H9 (cell line): ENCODE data around the gene USP12. TPM values are rescaled to one million over a fixed set of nuclear protein-coding genes. Genes with fewer than 3 reads are reported as not detected.

Experiments used
- DNase-seq: peaks from one replicate; pipeline ENCODE4 v3.0.0-alpha.2; 2017
- H2AFZ ChIP-seq: one replicate; pipeline ENCODE4 v1.6.1; 2013; ENCODE audit warnings: mild to moderate bottlenecking, low read length, control low read depth, moderate library complexity
- H2AK5ac ChIP-seq: 2 replicates; pipeline ENCODE4 v1.6.1; 2013; ENCODE audit warnings: low read length, control low read depth, mixed read lengths; ENCODE audit not compliant: insufficient read length
- H2BK120ac ChIP-seq: one replicate; pipeline ENCODE4 v1.6.1; 2013; ENCODE audit warnings: low read depth, mild to moderate bottlenecking, low read length, control low read depth, inconsistent platforms; ENCODE audit not compliant: poor library complexity, severe bottlenecking
- H2BK12ac ChIP-seq: 2 replicates; pipeline ENCODE4 v1.6.1; 2013; ENCODE audit warnings: low read length, control low read depth, mixed read lengths, low read depth; ENCODE audit not compliant: insufficient read length
- H2BK15ac ChIP-seq: 2 replicates; pipeline ENCODE4 v1.6.1; 2013; ENCODE audit warnings: low read depth, low read length, control low read depth
- H2BK20ac ChIP-seq: one replicate; pipeline ENCODE4 v1.6.1; 2013; ENCODE audit warnings: low read depth, mild to moderate bottlenecking, low read length, control low read depth, inconsistent platforms; ENCODE audit not compliant: poor library complexity, severe bottlenecking
- H2BK5ac ChIP-seq: 2 replicates; pipeline ENCODE4 v1.6.1; 2013; ENCODE audit warnings: low read length, control low read depth, mixed read lengths; ENCODE audit not compliant: insufficient read length
- H3K14ac ChIP-seq: 2 replicates; pipeline ENCODE4 v1.6.1; 2013; ENCODE audit warnings: low read length, control low read depth; ENCODE audit not compliant: insufficient read depth
- H3K18ac ChIP-seq: 2 replicates; pipeline ENCODE4 v1.6.1; 2013; ENCODE audit warnings: low read depth, mild to moderate bottlenecking, mixed read lengths, low read length, control low read depth; ENCODE audit not compliant: insufficient read length
- H3K23ac ChIP-seq: 2 replicates; pipeline ENCODE4 v1.6.1; 2013; ENCODE audit warnings: low read length, control low read depth, mixed read lengths, low read depth; ENCODE audit not compliant: insufficient read length
- H3K23me2 ChIP-seq: 2 replicates; pipeline ENCODE4 v1.6.1; 2013; ENCODE audit warnings: low read depth, mild to moderate bottlenecking, mixed read lengths, low read length, control low read depth; ENCODE audit not compliant: insufficient read length, poor library complexity, severe bottlenecking
- H3K27ac ChIP-seq: 2 replicates; pipeline ENCODE4 v1.5.1; 2013; ENCODE audit warnings: low read length, control low read depth, mixed read lengths, low read depth; ENCODE audit not compliant: insufficient read length
- H3K27me3 ChIP-seq: 2 replicates; pipeline ENCODE4 v1.6.1; 2013; ENCODE audit warnings: low read length, control low read depth, inconsistent platforms; ENCODE audit not compliant: insufficient read depth
- H3K4ac ChIP-seq: 2 replicates; pipeline ENCODE4 v1.6.1; 2013; ENCODE audit warnings: low read depth, mild to moderate bottlenecking, control low read depth, inconsistent platforms, low read length, moderate library complexity
- H3K4me1 ChIP-seq: 2 replicates; pipeline ENCODE4 v1.6.1; 2013; ENCODE audit warnings: low read length, control low read depth, inconsistent platforms; ENCODE audit not compliant: insufficient read depth
- H3K4me2 ChIP-seq: 2 replicates; pipeline ENCODE4 v1.6.1; 2013; ENCODE audit warnings: low read length, control low read depth, mixed read lengths; ENCODE audit not compliant: insufficient read length, insufficient read depth
- H3K56ac ChIP-seq: 2 replicates; pipeline ENCODE4 v1.6.1; 2013; ENCODE audit warnings: low read depth, mild to moderate bottlenecking, mixed read lengths, low read length, control low read depth; ENCODE audit not compliant: insufficient read length
- H3K79me1 ChIP-seq: 2 replicates; pipeline ENCODE4 v1.6.1; 2013; ENCODE audit warnings: low read depth, mild to moderate bottlenecking, moderate library complexity, low read length, control low read depth, inconsistent platforms; ENCODE audit not compliant: insufficient read depth, poor library complexity, severe bottlenecking
- H3K79me2 ChIP-seq: 2 replicates; pipeline ENCODE4 v1.6.1; 2013; ENCODE audit warnings: low read length, control low read depth, inconsistent platforms; ENCODE audit not compliant: insufficient read depth
- H3K9ac ChIP-seq: 2 replicates; pipeline ENCODE4 v1.6.1; 2013; ENCODE audit warnings: low read length, control low read depth, mixed read lengths; ENCODE audit not compliant: insufficient read length; ENCODE audit errors: extremely low read depth
- H3K9me3 ChIP-seq: one replicate; pipeline ENCODE4 v1.6.1; 2013; ENCODE audit warnings: low read depth, low read length, inconsistent platforms; ENCODE audit not compliant: control insufficient read depth
- H3T11ph ChIP-seq: one replicate; pipeline ENCODE4 v1.6.1; 2013; ENCODE audit warnings: mild to moderate bottlenecking, low read length, control low read depth, inconsistent platforms
- H4K20me1 ChIP-seq: one replicate; pipeline ENCODE4 v1.6.1; 2013; ENCODE audit not compliant: control insufficient read depth, insufficient read length, insufficient read depth
- H4K5ac ChIP-seq: 2 replicates; pipeline ENCODE4 v1.6.1; 2013; ENCODE audit warnings: low read depth, mild to moderate bottlenecking, mixed read lengths, low read length, control low read depth; ENCODE audit not compliant: insufficient read length
- H4K8ac ChIP-seq: replicated peaks from 2 replicates; pipeline ENCODE4 v1.6.1; 2013; ENCODE audit warnings: low read length, control low read depth, mixed read lengths, low read depth; ENCODE audit not compliant: insufficient read length
- H4K91ac ChIP-seq: 2 replicates; pipeline ENCODE4 v1.6.1; 2013; ENCODE audit warnings: low read depth, mild to moderate bottlenecking, moderate library complexity, mixed read lengths, low read length, control low read depth; ENCODE audit not compliant: insufficient read length
- H3K27ac Mint-ChIP-seq, 3 experiments: 2 replicates in 2 of 3; 3 replicates in 1 of 3; pipeline ENCODE4 v1.8.0; 2020 to 2021; ENCODE audit warnings: mixed read lengths in 3 of 3, mild to moderate bottlenecking in 1 of 3, moderate library complexity in 1 of 3
- H3K27me3 Mint-ChIP-seq: 2 replicates; pipeline ENCODE4 v1.8.0; 2021; ENCODE audit warnings: low read depth, mild to moderate bottlenecking, moderate library complexity, mixed read lengths
- H3K36me3 Mint-ChIP-seq, 3 experiments: 2 replicates in 2 of 3; 3 replicates in 1 of 3; pipeline ENCODE4 v1.8.0; 2020 to 2021; ENCODE audit warnings: low read depth in 3 of 3, mixed read lengths in 3 of 3; ENCODE audit not compliant: insufficient read depth in 1 of 3
- H3K4me1 Mint-ChIP-seq, 2 experiments: 2 replicates each; pipeline ENCODE4 v1.8.0; 2020; ENCODE audit warnings: mixed read lengths in 2 of 2
- H3K4me3 Mint-ChIP-seq, 2 experiments: 2 replicates in 1 of 2; 3 replicates in 1 of 2; pipeline ENCODE4 v1.8.0; 2020 to 2021; ENCODE audit warnings: mild to moderate bottlenecking in 2 of 2, mixed read lengths in 2 of 2, moderate library complexity in 1 of 2
- H3K9me3 Mint-ChIP-seq, 2 experiments: 2 replicates in 1 of 2; 3 replicates in 1 of 2; pipeline ENCODE4 v1.8.0; 2020; ENCODE audit warnings: mild to moderate bottlenecking in 2 of 2, mixed read lengths in 2 of 2, moderate library complexity in 1 of 2
- CTCF ChIP-seq: fragments of 200-600 bp; sonication (generic); conservative IDR thresholded peaks from 3 replicates; pipeline ENCODE4 v1.8.0; 2021; ENCODE audit warnings: antibody characterized with exemption, mild to moderate bottlenecking
- WGBS: extraction: QIAGEN DNeasy Blood & Tissue Kit; methylation state at CpG from one replicate; pipeline ENCODE4 v1.1.7; 2013; ENCODE audit warnings: missing lambda C conversion rate, low lambda C conversion rate, mixed read lengths; ENCODE audit not compliant: insufficient read length; ENCODE audit errors: extremely low coverage; 5-methylcytosine and 5-hydroxymethylcytosine counted together
- total RNA-seq: library from RNA; stranded (reverse); gene quantifications from 2 replicates; pipeline ENCODE4 v1.2.1, GENCODE V29; 2021

USP12 gene
- total RNA-seq, 1 experiment from 2014 or later = 24.8 TPM

GRCh38 chr13:27147530-27148170 is 24.0 kb downstream of the USP12 start:
- H3K14ac ChIP-seq = no peak overlapping the region
- H3K4me1 ChIP-seq = no peaks in the 10 kb centered on the region; the same call in 1 of the 2 replicates
- TF ChIP-seq CTCF = no peak
- H4K5ac ChIP-seq = no peak overlapping the region
- no peak overlapping the region for H2BK120ac ChIP-seq
- H3K9me3 ChIP-seq = no peaks in the 10 kb centered on the region
- no peak overlapping the region for H2BK12ac ChIP-seq
- no peak overlapping the region for H2BK20ac ChIP-seq
- H3K79me2 ChIP-seq = peaks cover 38% of the 10 kb centered on the region; the same call in 1 of the 2 replicates
- no peak overlapping the region for H4K91ac ChIP-seq
- Mint-ChIP-seq H3K27me3 (no peaks in the 10 kb centered on the region), H3K4me1 (peaks cover 11 to 15% of the 10 kb centered on the region in 2 experiments), H3K36me3 (peaks cover 9 to 20% (median 16%) of the 10 kb centered on the region in 3 experiments), H3K9me3 (peaks cover 7 to 10% of the 10 kb centered on the region in 2 experiments; a peak in 3 of 5 replicates), H3K4me3 (no peak overlapping the region), H3K27ac (no peak overlapping the region)
- H3K27ac ChIP-seq = no peak overlapping the region
- no peak overlapping the region for H2AFZ ChIP-seq
- H3T11ph ChIP-seq = no peak overlapping the region
- no peak overlapping the region for H2BK15ac ChIP-seq
- H3K9ac ChIP-seq = no peak overlapping the region
- no CpG with 5 or more reads among the region's 8 CpGs for WGBS
- no peak overlapping the region for H2AK5ac ChIP-seq
- H3K18ac ChIP-seq = no peak overlapping the region
- H3K4me2 ChIP-seq = no peak overlapping the region
- no peak for DNase-seq
- no peaks in the 10 kb centered on the region for H3K23me2 ChIP-seq
- H2BK5ac ChIP-seq = no peak overlapping the region
- no peaks in the 10 kb centered on the region for H3K27me3 ChIP-seq
- H3K23ac ChIP-seq = no peak overlapping the region
- no peak overlapping the region for H3K4ac ChIP-seq
- peaks cover 10% of the 10 kb centered on the region for H3K79me1 ChIP-seq
- H4K20me1 ChIP-seq = no peaks in the 10 kb centered on the region
- no peak overlapping the region for H3K56ac ChIP-seq
- H4K8ac ChIP-seq = no peak overlapping the region
